Esophagus muscularis mucosa (tissue), 4 donors: ENCODE results near the gene CRACDL. TPM values are rescaled to one million over a fixed set of nuclear protein-coding genes. Genes with fewer than 3 reads are reported as not detected.

ENCODE experiments used
- DNase-seq: peaks from one replicate; pipeline ENCODE4 v3.0.0-alpha.2; 2017; ENCODE audit errors: extremely low spot score
- H3K27ac ChIP-seq, 4 donors: fragments of 200-600 bp; sonication (generic); replicated peaks in 1 of 4; 1 replicate in 3 of 4; 2 replicates in 1 of 4; pipeline ENCODE4 v1.5.1; 2016 to 2019; ENCODE audit warnings: mild to moderate bottlenecking in 1 of 4
- H3K27me3 ChIP-seq, 4 donors: fragments of 200-600 bp; sonication (generic); one replicate each; pipeline versions ENCODE4 v1.5.1 to v1.6.0; 2016 to 2019
- H3K36me3 ChIP-seq, 4 donors: fragments of 200-600 bp; sonication (generic); one replicate each; pipeline ENCODE4 v1.5.1; 2016 to 2019
- H3K4me1 ChIP-seq, 4 donors: fragments of 200-600 bp; sonication (generic); one replicate each; pipeline ENCODE4 v1.5.1; 2016 to 2019
- H3K4me3 ChIP-seq, 4 donors: fragments of 200-600 bp; sonication (generic); 1 replicate in 2 of 4; 2 replicates in 2 of 4; pipeline ENCODE4 v1.5.1; 2016 to 2019; ENCODE audit warnings: mild to moderate bottlenecking in 4 of 4, moderate library complexity in 1 of 4
- H3K9me3 ChIP-seq, 4 donors: fragments of 200-600 bp; sonication (generic); 1 replicate in 3 of 4; 2 replicates in 1 of 4; pipeline ENCODE4 v1.5.1; 2016 to 2019
- CTCF ChIP-seq, 3 experiments: fragments of 200-600 bp in 2 of 3; fragments of 450-650 bp in 1 of 3; sonication (generic) in 2 of 3; IDR thresholded peaks; one replicate each; pipeline ENCODE4 v1.5.1; 2017 to 2019; ENCODE audit warnings: antibody characterized with exemption in 3 of 3, mild to moderate bottlenecking in 2 of 3, moderate library complexity in 1 of 3
- EP300 ChIP-seq: sonication (generic); formaldehyde crosslinking; IDR thresholded peaks from one replicate; pipeline ENCODE4 v1.6.1; 2017; ENCODE audit warnings: antibody characterized with exemption
- POLR2A ChIP-seq: fragments of 450-650 bp; IDR thresholded peaks from one replicate; pipeline ENCODE4 v1.6.1; 2017; ENCODE audit warnings: antibody characterized with exemption, moderate library complexity, mild to moderate bottlenecking, low read depth
- POLR2AphosphoS5 ChIP-seq, 2 donors: sonication (generic); formaldehyde crosslinking; IDR thresholded peaks; one replicate each; pipeline ENCODE4 v1.6.1; 2017; ENCODE audit warnings: antibody characterized with exemption in 2 of 2
- WGBS: methylation state at CpG from one replicate; pipeline ENCODE4 v1.1.5; 2018; 5-methylcytosine and 5-hydroxymethylcytosine counted together
- intact Hi-C: fragments of 100-400 bp; cut with DNase I; formaldehyde crosslinking; loops from one replicate; pipeline ENCODE4 v1.15.1; 2023
- total RNA-seq, 4 donors: library from RNA; depleted of rRNA; stranded (reverse); fragments of >200 nt; gene quantifications; one replicate each; pipeline versions ENCODE4 v1.1.0 to v1.2.1, GENCODE V29; 2016

CRACDL gene
- total RNA-seq, 4 donors from 2014 or later, result 1.7 to 4.7 (median 3.3) TPM

DNA sequence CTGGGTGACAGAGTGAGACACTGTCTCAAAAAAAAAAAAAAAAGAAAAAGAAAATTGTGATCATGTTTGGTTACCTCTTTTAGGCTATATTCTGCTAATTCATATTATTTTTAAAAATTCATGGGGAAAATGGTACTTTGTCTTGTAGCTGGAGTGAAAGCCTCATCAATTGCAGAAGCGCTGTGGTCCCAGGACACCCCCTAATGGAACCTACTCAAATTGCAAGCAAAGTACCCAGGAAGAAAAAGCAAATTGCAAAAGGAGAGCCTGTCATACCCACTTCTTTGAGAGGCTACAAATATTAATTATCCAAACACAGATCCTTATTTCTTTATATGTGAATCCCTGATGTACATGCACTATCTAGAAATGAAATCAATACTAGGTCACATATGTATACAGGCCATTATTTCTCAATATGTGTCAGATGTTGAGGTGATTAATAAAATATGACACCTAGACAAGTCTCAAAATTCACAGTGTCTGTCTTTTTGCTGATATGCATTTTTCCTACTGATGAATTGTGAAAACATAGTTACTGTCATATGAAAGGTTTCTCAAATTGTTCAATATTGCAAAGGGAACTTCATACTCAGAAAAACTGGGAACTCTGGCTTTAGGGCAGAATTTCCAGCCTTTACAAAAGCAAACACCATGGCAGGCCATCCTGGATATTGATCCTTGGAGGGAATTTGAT, 12.6 kb downstream of the CRACDL start:
- Histone ChIP-seq H3K9me3 (peaks cover 0 to 4% (median 0%) of the 10 kb centered on the region in 4 donors), H3K27ac (no peak overlapping the region), H3K27me3 (peaks cover 0 to 7% (median 0%) of the 10 kb centered on the region in 4 donors), H3K36me3 (no peaks in the 10 kb centered on the region), H3K4me1 (no peaks in the 10 kb centered on the region), H3K4me3 (no peak overlapping the region)
- WGBS, result 92% methylated on average over 1 of the region's 1 CpG
- TF ChIP-seq POLR2A (no peak), EP300 (no peak)
- no peak for DNase-seq
- intact Hi-C loops, result no loop called here

- intact Hi-C loops, result no loop called here
- Histone ChIP-seq H3K4me3 (no peak overlapping the region), H3K36me3 (no peaks in the 10 kb centered on the region), H3K4me1 (no peaks in the 10 kb centered on the region), H3K27me3 (peaks cover 0 to 7% (median 0%) of the 10 kb centered on the region in 4 donors), H3K27ac (no peak overlapping the region), H3K9me3 (peaks cover 0 to 4% (median 0%) of the 10 kb centered on the region in 4 donors)
- WGBS, result 60% methylated on average over 5 of the region's 9 CpGs
- no peak for TF ChIP-seq POLR2AphosphoS5 (IDR thresholded peaks at IDR 0.05)
- TF ChIP-seq CTCF (IDR thresholded peaks at IDR 0.05), result no peak
- no peak for TF ChIP-seq POLR2A
- TF ChIP-seq EP300, result no peak
- DNase-seq, result no peak
Measured at GRCh38 chr2:98921062-98921461, 15.0 kb downstream of the CRACDL start.

DNA sequence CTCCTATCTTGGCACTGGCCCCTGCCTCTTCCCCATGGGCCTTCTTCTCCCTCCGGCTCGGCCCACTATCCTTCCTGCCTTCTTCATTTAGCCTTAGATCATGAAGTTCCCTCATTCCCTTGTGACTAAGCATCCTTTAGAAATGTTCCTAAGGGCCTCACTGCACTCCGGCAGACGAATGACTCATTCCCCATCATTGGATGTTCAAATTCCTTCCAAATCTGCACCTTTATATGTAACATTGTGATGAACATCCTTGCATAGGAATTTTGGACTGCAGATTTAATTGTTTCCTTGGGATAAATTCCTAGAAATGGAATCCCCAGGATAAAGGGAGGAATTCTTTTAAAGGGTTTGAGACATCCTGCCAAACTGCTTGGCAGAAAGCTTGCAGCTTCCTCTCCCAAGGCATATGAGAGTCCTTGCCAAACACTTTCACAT, 19.0 kb downstream of the CRACDL start:
- Histone ChIP-seq H3K36me3 (no peaks in the 10 kb centered on the region), H3K4me3 (no peak overlapping the region), H3K4me1 (peaks cover 0 to 10% (median 8%) of the 10 kb centered on the region in 4 donors), H3K9me3 (no peaks in the 10 kb centered on the region), H3K27ac (no peak overlapping the region), H3K27me3 (peaks cover 0 to 14% (median 0%) of the 10 kb centered on the region in 4 donors)
- WGBS, result 30% methylated on average over 4 of the region's 4 CpGs
- no peak for TF ChIP-seq EP300
- no peak for TF ChIP-seq POLR2AphosphoS5 (IDR thresholded peaks at IDR 0.05)
- TF ChIP-seq POLR2A, result no peak
- no peak for TF ChIP-seq CTCF (IDR thresholded peaks at IDR 0.05)
- intact Hi-C loops, result no loop called here
- no peak for DNase-seq

- DNase-seq, result no peak
- no peak overlapping the region for H3K27ac ChIP-seq
- H3K27me3 ChIP-seq, result peaks cover 0 to 14% (median 0%) of the 10 kb centered on the region in 4 donors
- no peaks in the 10 kb centered on the region for H3K9me3 ChIP-seq
- intact Hi-C loops, result no loop called here
- H3K36me3 ChIP-seq, result no peaks in the 10 kb centered on the region
- 68% methylated on average over 8 of the region's 9 CpGs for WGBS
- TF ChIP-seq POLR2A (no peak), POLR2AphosphoS5 (IDR thresholded peaks at IDR 0.05) (no peak), CTCF (IDR thresholded peaks at IDR 0.05) (no peak), EP300 (no peak)
- H3K4me1 ChIP-seq, result peaks cover 0 to 11% (median 9%) of the 10 kb centered on the region in 4 donors
- no peak overlapping the region for H3K4me3 ChIP-seq
Measured at GRCh38 chr2:98915751-98916358, 20.2 kb downstream of the CRACDL start.

DNA sequence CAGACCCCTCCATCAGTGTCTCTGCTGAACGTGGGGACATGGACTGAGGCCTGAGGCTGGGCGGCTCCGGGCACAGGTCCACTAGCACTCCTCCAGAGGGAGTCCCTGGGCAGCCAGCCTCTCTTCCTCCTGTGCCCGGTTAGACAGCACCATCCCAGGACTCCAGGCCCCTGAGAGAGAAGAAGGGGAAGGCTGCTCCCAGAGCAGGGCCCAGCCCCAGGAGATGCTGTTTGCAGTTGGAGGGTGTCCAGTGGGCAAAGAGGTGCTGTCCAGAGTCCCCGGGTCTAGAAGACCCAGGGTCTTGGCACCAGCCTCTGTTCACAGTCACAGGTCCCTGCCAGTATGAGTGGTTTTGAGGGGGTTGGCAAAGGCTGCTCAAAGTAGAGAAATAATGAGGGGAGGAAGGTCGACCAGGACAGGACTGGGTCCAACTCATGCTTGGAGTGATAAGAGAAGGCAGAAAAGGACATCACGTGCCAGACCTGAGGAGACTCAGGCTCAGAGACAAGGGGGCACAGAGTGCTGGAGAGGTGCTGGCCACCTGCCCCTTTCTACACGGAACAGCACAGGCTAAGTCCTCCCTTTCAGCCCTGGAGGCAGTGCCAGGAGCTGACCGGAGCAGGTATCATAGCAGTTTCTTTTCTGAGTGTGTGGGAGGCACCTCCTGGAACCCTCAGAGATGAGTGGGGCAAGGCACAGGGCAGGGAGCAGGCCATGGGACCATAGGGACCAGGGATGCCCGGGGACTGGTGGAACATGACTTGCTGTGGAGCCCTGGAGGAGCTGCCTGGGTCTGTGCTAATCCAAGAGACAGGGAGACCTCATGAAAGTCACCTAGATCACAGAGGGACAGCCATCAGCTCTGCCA, 21.1 kb downstream of the CRACDL start:
- no peaks in the 10 kb centered on the region for H3K9me3 ChIP-seq
- no peak overlapping the region for H3K4me3 ChIP-seq
- TF ChIP-seq POLR2A, result no peak
- TF ChIP-seq EP300, result no peak
- no peak for TF ChIP-seq POLR2AphosphoS5 (IDR thresholded peaks at IDR 0.05)
- no peak for TF ChIP-seq CTCF (IDR thresholded peaks at IDR 0.05)
- H3K4me1 ChIP-seq, result peaks cover 0 to 12% (median 10%) of the 10 kb centered on the region in 4 donors
- H3K27me3 ChIP-seq, result peaks cover 0 to 14% (median 0%) of the 10 kb centered on the region in 4 donors
- H3K27ac ChIP-seq, result no peak overlapping the region
- intact Hi-C loops, result no loop called here
- DNase-seq, result no peak
- 82% methylated on average over 8 of the region's 10 CpGs for WGBS
- no peaks in the 10 kb centered on the region for H3K36me3 ChIP-seq
